ENCODE measurements around the gene ATG13.

DNA sequence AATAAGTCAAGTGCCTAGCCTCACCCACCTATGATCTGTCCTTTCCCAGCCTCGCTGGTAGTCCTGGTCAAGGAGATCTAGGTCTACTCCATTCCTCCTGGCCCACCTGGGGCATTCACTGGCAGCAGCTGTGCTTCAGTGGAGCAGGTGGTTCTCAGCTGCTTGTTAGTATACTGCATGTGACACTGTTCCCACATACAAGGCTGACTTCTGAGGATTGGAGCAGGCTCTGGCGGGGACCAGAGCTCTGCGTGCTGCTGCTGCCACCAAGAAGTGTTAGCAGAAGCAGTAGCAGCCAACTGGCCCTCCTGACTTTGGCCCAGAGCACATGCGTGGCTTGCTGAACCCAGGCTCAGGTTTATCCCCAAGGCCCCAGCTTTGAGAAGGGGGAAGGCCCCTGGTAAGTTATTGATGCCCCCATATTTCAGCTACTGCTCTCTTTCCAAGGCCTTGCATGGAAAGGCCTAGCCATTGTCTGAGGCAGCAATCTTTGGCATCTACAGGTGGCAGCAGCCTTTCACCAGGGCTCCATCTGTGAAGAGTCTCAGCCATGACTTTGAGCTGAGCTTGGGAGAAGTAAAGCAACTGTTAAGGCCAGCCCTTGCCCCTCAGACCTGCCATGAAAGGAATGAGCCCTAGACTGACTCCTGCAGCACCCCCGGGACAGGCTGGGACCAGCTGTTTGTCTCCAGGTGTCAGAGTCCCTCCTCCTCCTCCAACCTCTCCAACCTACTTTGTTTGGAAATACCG lies 56.5 kb downstream of the ATG13 start:
- TF ChIP-seq, protein P1, sequence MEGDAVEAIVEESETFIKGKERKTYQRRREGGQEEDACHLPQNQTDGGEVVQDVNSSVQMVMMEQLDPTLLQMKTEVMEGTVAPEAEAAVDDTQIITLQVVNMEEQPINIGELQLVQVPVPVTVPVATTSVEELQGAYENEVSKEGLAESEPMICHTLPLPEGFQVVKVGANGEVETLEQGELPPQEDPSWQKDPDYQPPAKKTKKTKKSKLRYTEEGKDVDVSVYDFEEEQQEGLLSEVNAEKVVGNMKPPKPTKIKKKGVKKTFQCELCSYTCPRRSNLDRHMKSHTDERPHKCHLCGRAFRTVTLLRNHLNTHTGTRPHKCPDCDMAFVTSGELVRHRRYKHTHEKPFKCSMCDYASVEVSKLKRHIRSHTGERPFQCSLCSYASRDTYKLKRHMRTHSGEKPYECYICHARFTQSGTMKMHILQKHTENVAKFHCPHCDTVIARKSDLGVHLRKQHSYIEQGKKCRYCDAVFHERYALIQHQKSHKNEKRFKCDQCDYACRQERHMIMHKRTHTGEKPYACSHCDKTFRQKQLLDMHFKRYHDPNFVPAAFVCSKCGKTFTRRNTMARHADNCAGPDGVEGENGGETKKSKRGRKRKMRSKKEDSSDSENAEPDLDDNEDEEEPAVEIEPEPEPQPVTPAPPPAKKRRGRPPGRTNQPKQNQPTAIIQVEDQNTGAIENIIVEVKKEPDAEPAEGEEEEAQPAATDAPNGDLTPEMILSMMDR (IDR thresholded peaks at IDR 0.05), result no peak
- TF ChIP-seq POLR2A (IDR thresholded peaks at IDR 0.05), result no peak

Measured in adrenal gland (tissue), 5 donors.